Natural killer cell (primary cell): ENCODE results near the gene TTLL12. TPM values are rescaled to one million over a fixed set of nuclear protein-coding genes. Genes with fewer than 3 reads are reported as not detected.

Experiments
- ATAC-seq, 3 donors: fragments of 150-1000 bp in 2 of 3; fragments of 200-7000 bp in 1 of 3; cut with Tn5 transposase; 1 replicate in 1 of 3; 2 replicates in 2 of 3; pipeline ENCODE4 v1.10.0; 2021; ENCODE audit warnings: mild to moderate bottlenecking in 2 of 3, moderate library complexity in 2 of 3
- DNase-seq, 2 donors: peaks; one replicate each; pipeline versions ENCODE4 v3.0.0 to v3.0.0-alpha.2; 2013 to 2021; ENCODE audit warnings: mixed read lengths in 1 of 2
- H3K27ac ChIP-seq: one replicate; pipeline ENCODE4 v1.5.1; 2013; ENCODE audit warnings: mild to moderate bottlenecking, low read length
- H3K27me3 ChIP-seq: one replicate; pipeline ENCODE4 v1.6.1; 2013; ENCODE audit warnings: low read length; ENCODE audit not compliant: control insufficient read depth, insufficient read depth
- H3K36me3 ChIP-seq: one replicate; pipeline ENCODE4 v1.6.1; 2013; ENCODE audit warnings: low read length; ENCODE audit not compliant: control insufficient read depth, insufficient read depth
- H3K4me1 ChIP-seq: one replicate; pipeline ENCODE4 v1.6.1; 2013; ENCODE audit warnings: low read length; ENCODE audit not compliant: control insufficient read depth, insufficient read depth
- H3K4me3 ChIP-seq: one replicate; pipeline ENCODE4 v1.5.1; 2013; ENCODE audit warnings: low read length
- H3K9me3 ChIP-seq: one replicate; pipeline ENCODE4 v1.6.1; 2013; ENCODE audit warnings: low read length; ENCODE audit not compliant: control insufficient read depth, insufficient read depth
- H3K27ac Mint-ChIP-seq, 2 donors: one replicate each; pipeline ENCODE4 v1.8.0; 2022; ENCODE audit warnings: mild to moderate bottlenecking in 2 of 2, mixed read lengths in 2 of 2, moderate library complexity in 1 of 2
- H3K27me3 Mint-ChIP-seq, 2 donors: one replicate each; pipeline ENCODE4 v1.8.0; 2022; ENCODE audit warnings: low read depth in 2 of 2, mixed read lengths in 2 of 2
- H3K36me3 Mint-ChIP-seq: one replicate; pipeline ENCODE4 v1.8.0; 2022; ENCODE audit warnings: mixed read lengths
- H3K4me1 Mint-ChIP-seq, 2 donors: one replicate each; pipeline ENCODE4 v1.8.0; 2022; ENCODE audit warnings: mixed read lengths in 2 of 2
- H3K4me3 Mint-ChIP-seq: one replicate; pipeline ENCODE4 v1.8.0; 2022; ENCODE audit warnings: mild to moderate bottlenecking, moderate library complexity, mixed read lengths
- H3K9me3 Mint-ChIP-seq, 2 donors: one replicate each; pipeline ENCODE4 v1.8.0; 2022; ENCODE audit warnings: mixed read lengths in 2 of 2
- WGBS: methylation state at CpG from one replicate; pipeline ENCODE4 v1.1.7; 2013; ENCODE audit warnings: missing lambda C conversion rate; ENCODE audit not compliant: insufficient coverage; 5-methylcytosine and 5-hydroxymethylcytosine counted together
- intact Hi-C: fragments of 100-400 bp; cut with micrococcal nuclease; formaldehyde crosslinking; loops from one replicate; pipeline ENCODE4 v1.14.2; 2022
- total RNA-seq, 4 donors: library from RNA; stranded (reverse); fragments of 120-200 nt in 1 of 4; gene quantifications; one replicate each; pipeline versions ENCODE4 v1.2.3 to v1.2.4, GENCODE V29; 2013 to 2022
- TF ChIP-seq, protein P1 (sequence below): fragments of 200-600 bp; IDR thresholded peaks from one replicate; pipeline ENCODE4 v1.8.0; 2022; ENCODE audit warnings: antibody characterized with exemption

Gene TTLL12
- total RNA-seq, 3 donors from 2014 or later (not counting 1 experiment from before 2014, with no cell fraction given): 9.3 to 15.5 (median 13.7) TPM

DNA sequence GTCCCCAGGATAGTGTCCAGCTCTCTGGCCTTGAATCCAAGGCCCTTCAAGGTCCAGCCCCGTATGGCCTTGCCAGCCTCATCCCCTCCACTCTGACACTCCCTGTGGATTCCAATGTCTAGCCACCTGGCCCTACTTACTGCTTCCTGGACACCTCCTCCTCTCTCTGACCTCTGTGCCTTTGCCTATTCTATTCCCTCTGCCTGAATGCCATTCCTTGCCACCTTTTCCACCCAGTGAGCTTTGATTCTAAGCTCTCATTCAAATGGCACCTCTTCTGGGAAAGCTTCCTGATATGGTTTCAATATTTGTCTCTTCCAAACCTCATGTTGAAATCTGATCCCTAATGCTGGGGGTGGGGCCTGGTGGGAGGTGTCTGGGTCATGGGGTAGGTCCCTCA is 31.9 kb upstream of the TTLL12 start:
- Histone ChIP-seq H3K9me3 (no peaks in the 10 kb centered on the region), H3K27me3 (no peaks in the 10 kb centered on the region), H3K27ac (no peak overlapping the region), H3K4me1 (no peaks in the 10 kb centered on the region), H3K36me3 (no peaks in the 10 kb centered on the region), H3K4me3 (no peak overlapping the region)
- TF ChIP-seq, protein P1, sequence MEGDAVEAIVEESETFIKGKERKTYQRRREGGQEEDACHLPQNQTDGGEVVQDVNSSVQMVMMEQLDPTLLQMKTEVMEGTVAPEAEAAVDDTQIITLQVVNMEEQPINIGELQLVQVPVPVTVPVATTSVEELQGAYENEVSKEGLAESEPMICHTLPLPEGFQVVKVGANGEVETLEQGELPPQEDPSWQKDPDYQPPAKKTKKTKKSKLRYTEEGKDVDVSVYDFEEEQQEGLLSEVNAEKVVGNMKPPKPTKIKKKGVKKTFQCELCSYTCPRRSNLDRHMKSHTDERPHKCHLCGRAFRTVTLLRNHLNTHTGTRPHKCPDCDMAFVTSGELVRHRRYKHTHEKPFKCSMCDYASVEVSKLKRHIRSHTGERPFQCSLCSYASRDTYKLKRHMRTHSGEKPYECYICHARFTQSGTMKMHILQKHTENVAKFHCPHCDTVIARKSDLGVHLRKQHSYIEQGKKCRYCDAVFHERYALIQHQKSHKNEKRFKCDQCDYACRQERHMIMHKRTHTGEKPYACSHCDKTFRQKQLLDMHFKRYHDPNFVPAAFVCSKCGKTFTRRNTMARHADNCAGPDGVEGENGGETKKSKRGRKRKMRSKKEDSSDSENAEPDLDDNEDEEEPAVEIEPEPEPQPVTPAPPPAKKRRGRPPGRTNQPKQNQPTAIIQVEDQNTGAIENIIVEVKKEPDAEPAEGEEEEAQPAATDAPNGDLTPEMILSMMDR: no peak
- Mint-ChIP-seq H3K27ac (no peak overlapping the region), H3K27me3 (peaks cover 0 to 4% of the 10 kb centered on the region in 2 donors), H3K9me3 (no peaks in the 10 kb centered on the region), H3K4me3 (no peak overlapping the region), H3K36me3 (no peaks in the 10 kb centered on the region), H3K4me1 (no peaks in the 10 kb centered on the region)
- WGBS: 80% methylated on average over 1 of the region's 1 CpG
- ATAC-seq: no peak
- intact Hi-C loops: no loop called here
- DNase-seq: no peak

DNA sequence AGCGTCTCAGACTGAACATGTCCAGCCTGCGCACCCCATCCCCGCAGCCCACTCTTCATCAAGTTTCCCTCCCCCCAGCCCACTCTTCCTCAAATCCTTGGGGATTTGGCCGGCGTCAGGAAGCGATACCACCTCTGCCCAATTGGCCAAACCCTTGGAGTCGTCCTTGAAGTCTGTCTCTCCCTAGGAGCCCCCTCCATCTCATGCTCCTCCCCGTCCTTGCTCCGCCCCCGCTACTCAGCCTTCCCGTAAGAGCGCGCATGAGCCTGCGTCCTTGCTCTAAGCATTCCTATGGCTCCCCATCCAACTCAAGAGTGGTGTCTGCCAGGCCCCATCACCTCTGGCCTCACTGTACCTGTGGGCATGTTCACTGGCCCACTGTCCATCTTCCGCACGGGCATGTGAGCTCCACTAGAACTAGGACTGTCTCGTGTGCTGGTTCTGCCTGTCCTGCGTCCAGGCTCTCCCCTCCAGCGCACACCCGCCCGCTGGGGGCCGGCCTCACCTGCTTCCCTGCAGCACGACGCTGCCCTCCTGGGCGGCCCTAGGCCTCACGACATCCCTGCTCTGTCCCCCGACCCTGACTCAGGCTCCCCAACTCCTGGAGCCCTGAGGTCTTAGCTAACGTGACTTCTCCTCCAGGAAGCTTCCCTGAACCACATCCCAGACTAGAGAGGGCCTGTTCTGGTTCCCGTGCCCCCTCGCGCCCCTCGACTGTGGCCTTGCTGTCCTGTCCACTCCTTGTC is 30.5 kb upstream of the TTLL12 start:
- Histone ChIP-seq H3K9me3 (no peaks in the 10 kb centered on the region), H3K27me3 (no peaks in the 10 kb centered on the region), H3K27ac (no peak overlapping the region), H3K36me3 (no peaks in the 10 kb centered on the region), H3K4me3 (no peak overlapping the region), H3K4me1 (no peaks in the 10 kb centered on the region)
- DNase-seq (no peak), ATAC-seq (no peak)
- Mint-ChIP-seq H3K27ac (no peak overlapping the region), H3K9me3 (no peaks in the 10 kb centered on the region), H3K27me3 (peaks cover 0 to 4% of the 10 kb centered on the region in 2 donors), H3K4me3 (no peak overlapping the region), H3K36me3 (no peaks in the 10 kb centered on the region), H3K4me1 (no peaks in the 10 kb centered on the region)
- TF ChIP-seq, protein P1: no peak
- 90% methylated on average over 31 of the region's 32 CpGs for WGBS
- intact Hi-C loops: no loop called here

- TF ChIP-seq, protein P1: no peak
Measured at GRCh38 chr22:43216738-43217137, 29.8 kb upstream of the TTLL12 start.

DNA sequence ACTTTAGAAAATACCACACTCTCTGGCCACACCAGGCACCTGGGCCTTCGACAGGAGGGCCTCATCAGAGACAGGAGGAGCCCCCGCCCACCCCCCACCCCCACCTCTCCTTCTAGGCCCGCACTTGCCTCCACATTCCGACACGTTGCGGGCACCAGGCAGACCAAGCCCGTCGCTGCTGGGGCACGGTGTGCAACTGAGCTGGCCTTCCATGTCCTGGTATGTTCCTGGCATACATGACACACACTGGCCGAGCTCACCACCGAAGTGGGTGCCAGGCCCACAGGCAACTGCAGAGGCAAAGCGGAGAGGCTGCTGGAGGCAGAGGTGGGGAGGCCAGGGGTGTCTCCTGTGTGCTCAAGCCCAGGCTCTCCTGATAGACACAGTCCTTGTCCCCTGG is 27.0 kb upstream of the TTLL12 start:
- Histone ChIP-seq H3K36me3 (no peaks in the 10 kb centered on the region), H3K4me3 (no peak overlapping the region), H3K27me3 (no peaks in the 10 kb centered on the region), H3K27ac (no peak overlapping the region), H3K4me1 (no peaks in the 10 kb centered on the region), H3K9me3 (no peaks in the 10 kb centered on the region)
- WGBS: 90% methylated on average over 11 of the region's 12 CpGs
- Mint-ChIP-seq H3K4me3 (no peak overlapping the region), H3K27ac (no peak overlapping the region), H3K4me1 (no peaks in the 10 kb centered on the region), H3K27me3 (peaks cover 0 to 4% of the 10 kb centered on the region in 2 donors), H3K9me3 (no peaks in the 10 kb centered on the region), H3K36me3 (no peaks in the 10 kb centered on the region)
- ATAC-seq (no peak), DNase-seq (no peak)
- TF ChIP-seq, protein P1: no peak
- intact Hi-C loops: no loop called here

More at GRCh38 chr22:43216738-43217137, 29.8 kb upstream of the TTLL12 start:
- Mint-ChIP-seq H3K4me3 (no peak overlapping the region), H3K36me3 (no peaks in the 10 kb centered on the region), H3K27me3 (peaks cover 0 to 4% of the 10 kb centered on the region in 2 donors), H3K4me1 (no peaks in the 10 kb centered on the region), H3K27ac (no peak overlapping the region), H3K9me3 (no peaks in the 10 kb centered on the region)
- no peak for DNase-seq
- no peak for ATAC-seq
- no peaks in the 10 kb centered on the region for H3K9me3 ChIP-seq
- no peaks in the 10 kb centered on the region for H3K27me3 ChIP-seq
- H3K4me1 ChIP-seq: no peaks in the 10 kb centered on the region
- intact Hi-C loops: no loop called here
- 58% methylated on average over 5 of the region's 6 CpGs for WGBS
- H3K36me3 ChIP-seq: no peaks in the 10 kb centered on the region
- H3K4me3 ChIP-seq: no peak overlapping the region
- H3K27ac ChIP-seq: no peak overlapping the region
